NCI-H1092 (cell line): ENCODE measurements around the gene KDELR3.

Source experiments
- DNase-seq: peaks from one replicate; lab custom pipeline; 2025; lab: John Stamatoyannopoulos, UW

KDELR3 gene

DNA sequence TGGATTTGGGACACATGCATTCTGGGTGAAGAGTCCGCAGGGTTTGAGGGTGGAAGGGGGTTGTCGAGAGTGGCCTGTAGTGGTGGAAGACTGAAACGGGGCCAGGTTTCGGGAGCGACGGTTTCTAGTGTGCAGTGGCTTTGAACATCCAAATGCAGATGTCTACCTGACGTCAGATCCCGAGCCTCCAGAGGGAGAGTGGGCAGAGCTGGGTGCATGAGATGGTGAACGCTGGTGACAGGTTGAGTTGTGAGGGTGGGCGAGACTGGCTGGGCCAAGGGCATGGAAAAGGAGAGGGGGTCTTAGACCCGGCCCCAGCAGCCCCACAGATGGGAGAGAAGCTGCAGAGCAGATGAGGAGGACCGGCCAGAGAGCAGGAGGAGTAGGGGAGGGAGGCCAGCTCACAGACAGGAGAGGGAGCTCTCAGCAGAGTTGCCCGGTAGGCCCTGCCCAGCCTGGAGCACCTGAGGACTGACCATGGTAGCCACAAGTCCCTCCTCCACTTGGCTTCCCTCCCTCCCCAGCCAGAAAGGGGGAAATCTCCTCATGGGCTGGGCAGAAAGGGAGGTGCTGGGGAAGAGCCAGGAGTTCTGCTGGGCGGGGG is 27.0 kb upstream of the KDELR3 start:
- DNase-seq, result no peak

DNA sequence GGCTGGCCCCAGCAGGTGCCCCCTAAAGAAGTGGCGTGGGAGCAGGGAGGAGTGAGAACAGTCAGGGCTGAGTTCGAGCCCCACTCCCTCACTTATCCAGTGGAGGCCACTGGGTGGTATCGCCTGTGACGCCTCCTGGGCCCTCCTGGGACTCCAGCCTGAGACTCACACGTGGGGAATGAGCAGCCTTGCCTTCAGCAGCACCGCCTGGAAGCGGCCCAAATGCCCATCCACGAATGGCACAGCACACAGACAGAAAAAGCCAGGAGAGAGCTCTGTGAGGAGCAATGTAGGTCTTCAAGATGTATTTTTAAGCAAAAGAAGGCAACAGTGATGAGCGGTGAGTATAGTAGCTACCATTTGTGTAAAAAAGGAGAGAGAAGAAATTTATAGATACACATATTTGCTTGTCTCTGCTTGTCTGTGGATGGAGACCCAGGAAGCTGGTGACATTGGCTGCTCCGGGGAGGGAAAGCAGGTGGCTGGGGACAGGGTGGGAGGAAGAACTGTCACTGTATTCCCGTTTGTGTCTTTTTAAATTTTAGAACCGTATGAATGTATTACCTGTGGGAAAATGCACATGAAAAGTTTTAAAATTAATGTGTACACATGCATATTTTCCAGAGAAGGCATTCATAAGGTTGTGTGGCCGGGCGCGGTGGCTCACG is 26.1 kb upstream of the KDELR3 start:
- DNase-seq, result no peak

DNA sequence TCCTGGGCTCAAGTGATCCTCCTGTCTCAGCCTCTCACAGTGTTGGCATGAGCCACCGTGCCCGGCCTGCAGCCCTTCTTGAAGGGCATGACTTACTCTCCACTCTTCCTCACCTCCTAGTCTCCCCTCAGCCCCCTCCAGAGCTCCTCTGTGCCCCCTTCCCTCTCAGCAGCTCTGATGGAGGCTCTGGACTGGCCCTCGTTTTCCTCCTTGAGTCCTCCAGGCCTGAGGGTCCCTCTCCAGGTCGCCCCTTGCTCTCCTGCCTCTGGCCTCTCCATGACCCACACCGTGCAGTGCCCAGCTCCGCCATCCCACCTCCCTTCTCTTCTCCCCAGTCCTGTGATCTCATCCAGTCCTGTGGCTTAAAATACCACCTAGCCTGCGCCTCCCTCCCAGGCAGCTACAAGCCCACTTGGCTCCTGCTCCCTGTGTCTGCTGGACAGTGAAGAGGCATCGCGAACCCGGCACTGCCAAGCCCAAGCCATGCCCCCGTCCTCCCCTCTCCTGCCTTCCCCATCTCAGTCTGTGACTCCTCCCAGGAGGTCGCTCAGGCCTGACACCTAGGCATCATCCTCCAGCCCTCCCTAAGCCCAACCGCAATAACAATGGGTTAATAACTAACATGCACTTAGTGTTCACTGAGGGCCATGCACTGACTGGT is 24.8 kb upstream of the KDELR3 start:
- DNase-seq, result no peak

DNA sequence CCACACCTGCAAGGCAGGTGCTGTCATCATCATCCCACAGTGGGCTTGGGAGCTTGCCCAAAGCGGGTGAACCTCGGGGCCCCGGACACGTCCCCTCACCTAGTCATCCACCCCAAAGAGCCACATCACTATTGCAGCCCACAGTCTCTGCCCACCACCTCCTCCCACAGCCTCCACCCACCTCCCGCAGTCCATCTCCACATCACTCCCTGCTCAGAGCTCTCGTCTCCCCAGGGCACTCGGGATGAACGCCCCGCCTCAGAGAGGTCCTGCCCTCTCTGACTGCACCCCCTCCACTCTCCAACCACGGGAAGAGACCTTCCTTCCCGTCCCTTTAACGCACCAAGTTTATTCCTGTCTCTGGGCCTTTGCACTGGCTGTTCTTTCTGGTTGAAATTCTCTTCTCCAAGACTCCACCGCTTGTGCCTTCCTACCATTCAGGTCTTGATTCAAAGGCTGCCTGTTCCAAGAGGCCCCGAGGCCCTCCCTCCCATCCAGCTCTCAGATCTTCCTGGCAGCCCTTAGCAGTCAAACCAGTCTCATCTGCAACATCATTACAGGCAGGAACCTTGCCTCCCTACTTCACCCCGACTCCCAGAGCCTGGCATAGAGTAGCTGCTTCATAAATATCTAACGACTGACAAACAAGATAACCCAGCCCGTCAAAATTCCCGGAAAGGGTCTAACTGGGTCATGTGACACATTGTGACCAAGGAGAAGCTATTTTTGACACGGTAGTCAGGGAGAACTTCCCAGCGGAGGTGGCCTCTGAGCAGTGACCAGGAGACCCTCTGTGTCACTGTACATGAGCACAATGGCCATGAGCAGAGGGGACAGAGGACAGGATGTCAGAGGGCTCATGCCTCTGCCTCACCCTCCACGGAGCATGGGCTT is 24.0 kb upstream of the KDELR3 start:
- DNase-seq, result no peak

DNA sequence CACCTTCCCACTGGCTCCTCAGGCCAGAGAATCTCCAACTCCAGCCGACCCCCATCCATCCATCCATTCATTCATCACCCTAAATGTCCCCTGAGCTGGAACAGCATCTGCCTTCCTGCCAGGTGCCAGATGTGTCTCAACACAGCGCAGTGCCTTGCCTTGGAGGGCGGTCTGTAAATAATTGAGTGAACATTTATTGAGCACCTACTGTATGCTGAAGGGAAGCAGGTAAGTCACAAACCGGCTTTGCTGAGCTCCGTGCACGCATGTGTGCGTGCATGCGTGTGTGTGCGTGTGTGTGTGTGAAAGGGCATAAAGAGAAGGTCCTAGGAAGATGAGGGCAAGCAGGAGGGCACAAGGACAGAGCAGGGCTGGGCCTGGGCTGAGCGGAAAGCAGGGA is 23.1 kb upstream of the KDELR3 start:
- DNase-seq, result no peak

DNA sequence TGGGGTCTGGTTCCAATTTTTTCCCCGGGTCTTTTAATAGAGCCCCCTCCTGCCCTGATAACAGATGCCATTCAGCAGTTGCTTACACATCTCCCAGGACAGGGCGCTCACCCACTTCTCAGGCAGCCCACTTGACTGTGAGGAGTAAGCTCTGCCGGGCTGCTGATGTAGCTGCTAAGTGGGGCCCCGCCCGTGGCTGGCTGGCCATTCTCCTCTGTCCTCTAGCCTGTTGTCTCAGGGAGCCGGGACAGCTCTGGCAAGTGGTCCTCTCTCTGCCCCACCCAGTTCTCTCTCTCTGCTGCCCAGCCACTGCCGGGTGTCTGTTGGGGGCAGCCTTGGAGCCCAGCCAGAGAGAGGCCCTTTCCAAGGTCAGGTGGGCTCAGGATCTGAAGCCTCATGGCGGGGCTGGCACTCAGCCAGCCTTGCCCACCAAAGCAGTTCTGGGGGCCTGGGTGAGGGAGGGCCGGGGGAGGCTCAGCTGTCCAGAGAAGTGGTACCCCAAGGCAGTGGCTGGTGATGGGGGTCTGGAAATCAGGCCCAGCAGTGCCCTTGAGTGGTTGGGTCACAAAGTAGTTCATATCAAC is 21.8 kb upstream of the KDELR3 start:
- no peak for DNase-seq

DNA sequence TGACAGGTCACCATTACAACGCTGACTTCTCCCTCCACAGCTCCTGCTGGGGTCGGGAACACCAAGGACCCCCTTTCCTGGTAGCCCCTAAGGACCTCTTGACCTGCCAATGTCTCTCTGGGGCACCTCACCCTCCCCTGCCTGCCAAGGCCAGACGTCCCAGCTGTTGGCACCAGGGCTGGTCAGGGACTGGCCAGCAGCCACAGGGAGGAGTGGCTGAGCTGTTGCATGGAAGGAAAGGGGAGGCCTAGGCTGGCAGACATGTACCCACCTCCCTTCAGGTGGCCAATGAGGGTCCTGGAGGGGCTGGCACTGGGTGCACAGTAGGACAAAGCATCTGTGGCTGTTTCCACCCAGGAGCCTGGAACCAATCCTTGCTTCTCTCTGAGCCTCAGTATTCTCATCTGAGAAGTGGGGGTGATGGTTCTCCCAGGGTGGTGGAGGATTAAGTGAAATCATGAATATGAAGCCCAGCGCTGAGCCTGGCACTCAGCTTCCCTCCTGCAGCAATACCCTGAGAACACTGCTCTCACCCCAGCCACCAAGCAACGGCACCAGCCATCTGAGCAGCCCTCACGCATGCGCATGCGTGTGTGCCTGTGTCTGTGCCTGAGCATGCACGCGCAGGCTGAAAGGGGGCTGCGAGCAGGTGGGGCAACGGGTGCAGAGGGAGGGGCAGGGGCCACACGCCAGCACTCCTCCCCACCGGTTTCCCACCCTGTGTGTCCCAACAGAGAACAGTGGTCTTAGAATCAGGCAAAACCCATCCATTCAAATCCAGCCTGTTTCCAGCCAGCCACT is 18.8 kb upstream of the KDELR3 start:
- DNase-seq, result no peak

DNA sequence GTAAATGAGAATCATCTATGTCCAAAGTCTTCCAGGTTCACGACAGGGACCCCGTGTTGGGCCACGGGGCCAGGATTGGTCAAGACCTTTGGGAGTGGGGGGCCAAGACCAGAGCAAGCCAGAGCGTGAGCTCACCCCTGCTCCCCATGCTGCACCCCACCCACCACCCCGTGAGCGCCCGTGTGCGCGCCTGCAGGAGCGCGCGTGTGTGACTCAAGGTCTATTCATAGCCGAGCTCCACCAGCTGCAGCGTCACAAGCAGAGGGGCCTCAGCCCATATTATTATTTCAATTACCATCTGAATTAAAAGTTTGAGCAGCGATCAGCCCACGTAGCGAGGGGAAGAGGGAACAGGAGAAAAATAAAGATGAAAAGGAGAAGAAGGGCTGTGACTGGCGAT is 18.1 kb upstream of the KDELR3 start:
- no peak for DNase-seq

DNA sequence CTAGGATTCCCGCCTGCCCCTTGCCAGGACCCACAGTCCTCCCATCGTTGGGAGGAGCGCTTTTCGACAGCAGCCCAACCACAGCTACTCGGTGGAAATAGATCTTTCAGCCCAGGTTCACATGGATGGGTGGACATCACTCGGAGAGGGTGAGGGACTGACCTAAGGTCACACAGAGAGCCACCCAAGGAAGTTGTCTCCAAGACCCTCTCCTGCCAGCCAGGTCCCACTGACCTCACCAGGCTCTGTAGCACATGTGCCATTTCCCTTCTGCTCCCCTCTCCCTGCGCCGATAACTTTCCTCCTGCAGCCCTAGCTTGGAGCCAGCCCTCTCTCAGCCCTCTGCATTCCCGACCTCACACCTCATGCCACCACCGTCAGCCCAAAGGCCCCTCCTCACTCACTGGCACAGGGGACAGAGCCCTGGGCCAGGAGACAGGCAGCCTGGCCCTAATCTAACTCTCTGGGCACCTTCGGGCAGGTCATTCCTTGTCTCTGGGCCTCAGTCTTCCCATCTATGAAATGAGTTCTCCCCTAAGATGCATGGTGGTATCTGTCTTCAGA is 17.6 kb upstream of the KDELR3 start:
- DNase-seq, result no peak

DNA sequence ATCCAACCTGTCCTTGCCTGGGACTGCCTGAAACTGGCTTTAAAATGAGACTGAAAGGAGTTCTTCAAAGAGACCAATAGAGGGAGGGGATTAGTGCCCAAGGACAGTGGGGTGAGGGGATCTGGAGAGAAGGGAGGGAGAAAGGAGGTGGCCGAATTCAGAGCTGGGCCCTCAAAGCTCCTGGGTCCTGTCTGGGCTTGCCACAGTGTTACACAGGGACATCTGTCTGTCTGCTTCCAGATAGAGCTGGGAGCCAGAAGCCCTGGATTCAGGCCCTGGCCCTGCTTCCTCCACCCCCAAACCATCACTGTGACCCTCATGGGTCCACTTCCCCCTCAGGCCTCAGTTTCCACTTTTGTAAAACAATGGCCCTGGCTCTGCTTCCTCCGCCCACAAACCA is 16.5 kb upstream of the KDELR3 start:
- DNase-seq, result no peak

DNA sequence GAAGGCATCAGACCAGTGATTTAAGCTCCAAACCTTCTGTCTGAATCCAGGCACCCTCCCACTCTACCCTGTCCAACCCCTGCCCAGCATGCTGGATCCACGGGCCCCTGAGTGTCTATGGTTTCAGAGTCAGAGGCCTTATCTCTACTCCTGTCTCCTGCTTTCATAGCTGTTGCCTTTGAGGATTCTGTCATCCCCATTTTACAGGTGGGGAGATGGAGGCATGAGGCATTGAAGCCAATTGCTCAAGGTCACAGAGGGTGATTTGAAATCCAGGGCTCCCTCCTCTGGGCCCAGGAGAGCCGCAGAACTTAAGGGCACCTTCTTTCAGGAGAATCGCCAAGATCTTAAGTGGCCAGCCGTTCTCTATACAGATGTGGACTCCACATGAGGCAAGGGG is 16.0 kb upstream of the KDELR3 start:
- no peak for DNase-seq

DNA sequence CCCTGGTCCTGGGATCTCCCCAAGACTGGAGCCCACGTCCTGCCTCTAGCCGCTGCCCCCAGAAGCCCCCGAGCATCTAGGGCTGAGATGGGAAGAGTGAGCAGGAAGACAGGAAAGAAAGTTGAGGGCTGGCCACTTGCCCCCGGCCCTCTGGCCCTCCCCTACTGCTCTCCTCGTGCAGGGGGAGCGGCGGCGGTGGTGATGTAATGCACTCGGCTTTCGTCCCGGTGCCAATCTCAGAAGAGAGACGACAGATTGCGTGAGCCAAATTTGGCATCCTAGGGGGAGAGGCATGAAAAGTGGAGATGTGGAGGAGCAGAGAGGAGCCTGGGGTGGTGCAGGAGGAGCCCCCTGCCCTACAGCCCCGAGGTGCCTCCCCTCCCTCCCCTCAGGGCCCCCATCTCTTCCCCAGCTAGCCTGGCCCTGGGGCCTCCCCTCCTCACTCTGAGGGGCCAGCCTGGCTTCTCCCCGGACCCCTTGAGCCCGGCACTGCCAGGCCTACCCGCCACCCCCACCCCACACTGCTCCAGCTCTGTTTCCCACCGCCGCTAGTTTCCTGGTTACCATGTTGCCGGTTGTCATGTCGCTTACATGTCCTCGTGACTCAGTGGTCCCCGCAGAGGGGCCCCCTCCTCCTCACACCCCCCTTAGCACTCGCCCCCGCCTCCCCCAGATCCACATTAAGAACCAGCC is 15.4 kb upstream of the KDELR3 start:
- no peak for DNase-seq

DNA sequence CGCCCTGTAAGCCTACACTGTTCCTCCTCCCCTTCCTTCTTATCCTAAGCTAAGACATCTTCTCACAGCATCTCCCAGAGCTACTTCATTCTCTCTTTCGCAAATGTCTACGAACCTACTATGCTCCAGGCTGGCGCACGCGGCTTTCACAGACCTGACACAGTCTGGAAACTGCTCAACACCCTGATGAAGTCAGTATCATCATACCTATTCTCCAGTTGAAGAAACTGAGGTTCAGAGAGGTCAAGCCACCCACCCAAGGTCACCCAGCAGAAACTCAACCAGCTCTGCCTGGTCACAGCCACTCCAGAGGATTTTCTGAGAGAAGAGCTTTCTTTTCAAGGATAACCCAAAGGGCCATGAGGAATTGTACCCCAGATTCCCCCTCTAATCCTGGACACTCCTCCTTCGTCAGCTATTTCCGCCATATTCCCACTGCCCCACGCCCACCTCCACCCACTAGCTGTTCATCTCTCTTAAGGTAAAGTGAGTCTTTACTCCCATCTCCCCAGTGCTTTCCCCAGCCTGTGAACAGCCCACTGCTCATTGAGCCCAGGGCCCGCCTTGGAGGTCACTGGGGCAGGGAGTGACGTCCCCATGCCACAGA is 14.7 kb upstream of the KDELR3 start:
- DNase-seq, result no peak

DNA sequence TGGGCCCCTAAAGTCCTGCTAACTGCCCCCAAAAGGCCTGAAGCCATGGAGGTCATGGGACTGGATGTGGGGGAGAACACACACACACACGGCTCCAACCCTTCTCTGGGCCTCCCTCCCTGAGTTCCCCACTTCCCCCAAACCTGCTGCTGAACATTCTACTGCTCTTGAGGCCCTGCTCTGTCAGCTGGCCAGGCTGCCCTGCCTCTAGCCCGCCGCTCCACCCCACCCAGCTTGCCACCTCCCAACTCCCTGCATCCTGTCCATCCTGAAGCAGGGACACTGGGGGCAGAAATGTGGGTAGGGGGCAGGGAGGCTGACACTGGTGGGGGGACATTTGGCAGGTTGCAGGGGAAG is 13.9 kb upstream of the KDELR3 start:
- DNase-seq, result no peak

DNA sequence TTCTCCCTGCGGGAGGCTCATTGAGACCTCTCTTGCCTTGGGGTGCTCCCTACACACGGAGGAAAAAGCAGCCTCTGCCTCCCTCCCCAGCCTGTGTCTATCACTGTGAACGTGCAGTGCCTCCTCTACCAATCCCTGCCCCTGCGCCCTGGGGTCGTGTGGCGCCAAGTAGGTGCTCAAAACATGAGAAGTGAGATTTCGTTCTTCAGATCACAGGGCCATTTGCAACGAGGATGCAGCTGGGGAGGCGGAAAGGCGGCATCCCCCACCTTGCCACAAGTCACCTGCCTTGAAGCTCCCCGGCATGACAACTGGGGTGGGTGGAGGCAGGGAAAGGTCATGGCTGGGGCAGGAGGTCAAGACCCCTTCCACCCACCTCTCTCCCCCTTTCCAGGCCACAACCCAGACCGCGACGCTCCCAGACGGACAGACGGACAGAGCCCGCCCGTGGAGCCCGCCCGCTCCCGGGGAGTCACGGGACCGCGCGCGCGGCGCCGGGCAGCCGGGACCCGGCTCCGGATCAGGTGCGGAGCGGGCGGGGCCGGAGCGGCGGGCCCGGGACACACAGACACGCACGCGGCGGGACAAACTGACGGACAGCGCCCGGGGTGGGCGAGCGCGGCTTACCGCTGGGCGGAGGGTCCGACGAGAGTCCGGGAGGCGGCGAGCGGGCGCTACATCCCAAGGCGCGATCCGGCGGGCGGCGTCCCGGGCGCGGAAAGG is 13.4 kb upstream of the KDELR3 start:
- DNase-seq, result no peak

DNA sequence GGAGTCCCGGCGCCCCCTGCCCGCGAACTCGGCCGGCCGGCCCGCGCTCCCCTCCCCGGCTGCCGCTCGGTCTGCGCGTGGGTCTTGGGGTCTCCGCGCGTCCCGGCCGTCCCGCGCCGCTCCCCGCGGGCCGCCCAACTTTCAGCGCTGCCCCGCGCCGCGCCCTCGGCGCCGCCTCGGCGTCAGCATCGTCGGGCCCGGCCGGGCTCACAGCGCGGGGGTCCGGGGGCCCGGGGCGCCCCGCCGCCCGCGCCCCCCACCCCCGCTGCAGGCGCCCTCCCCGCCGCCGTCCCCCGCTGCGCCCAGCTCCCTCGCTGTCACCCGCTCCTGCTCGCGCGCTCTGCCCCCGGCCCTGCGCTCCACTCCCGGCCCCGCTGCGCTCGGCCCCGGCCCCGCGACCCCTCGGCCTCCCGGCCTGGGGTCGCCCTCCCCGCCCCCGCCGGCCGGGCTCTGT is 12.8 kb upstream of the KDELR3 start, which contains the start of gene KCNJ4:
KCNJ4 (minus strand) TSS at position 124 of the 454 bp plus-strand sequence. CDS start 27,067 bp downstream, outside the sequence.
- DNase-seq, result no peak

DNA sequence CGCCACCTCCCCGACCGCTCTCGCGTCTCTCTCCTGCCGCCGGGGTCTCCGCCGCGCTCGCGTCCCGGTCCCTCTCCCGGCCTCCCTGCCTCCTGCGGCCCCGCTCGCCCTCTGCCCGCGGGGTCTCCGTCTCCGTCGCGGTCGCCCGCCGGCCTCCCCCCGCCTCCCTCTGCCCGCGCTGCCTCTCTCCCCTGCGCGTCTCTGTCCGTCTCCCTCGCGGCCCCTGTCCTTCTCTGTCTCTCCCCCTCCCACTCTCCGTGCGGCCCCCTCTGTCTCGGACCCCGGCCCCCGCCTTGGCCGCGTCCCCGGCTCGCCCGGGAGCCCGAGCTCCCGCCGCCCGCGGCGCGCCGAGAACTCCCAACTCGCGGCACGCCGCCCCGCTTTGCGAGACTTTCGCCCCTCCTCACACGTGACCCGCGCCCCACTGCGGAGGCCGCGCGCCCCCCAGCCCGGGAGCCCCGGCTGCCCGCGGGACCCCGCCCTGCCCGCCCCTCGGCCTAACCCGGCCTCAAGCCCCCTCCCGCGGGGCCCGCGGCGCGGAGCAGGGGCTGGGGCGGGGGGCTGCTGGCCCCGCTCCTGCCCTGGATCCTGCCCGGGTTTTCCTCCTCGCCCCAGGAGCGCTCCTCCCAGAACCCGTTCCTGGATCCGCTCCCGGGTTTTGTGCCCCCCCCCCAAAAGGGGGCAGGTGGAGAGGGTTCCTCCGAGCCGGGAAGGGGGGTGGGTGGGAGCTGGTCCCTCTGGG is 12.2 kb upstream of the KDELR3 start:
- no peak for DNase-seq

DNA sequence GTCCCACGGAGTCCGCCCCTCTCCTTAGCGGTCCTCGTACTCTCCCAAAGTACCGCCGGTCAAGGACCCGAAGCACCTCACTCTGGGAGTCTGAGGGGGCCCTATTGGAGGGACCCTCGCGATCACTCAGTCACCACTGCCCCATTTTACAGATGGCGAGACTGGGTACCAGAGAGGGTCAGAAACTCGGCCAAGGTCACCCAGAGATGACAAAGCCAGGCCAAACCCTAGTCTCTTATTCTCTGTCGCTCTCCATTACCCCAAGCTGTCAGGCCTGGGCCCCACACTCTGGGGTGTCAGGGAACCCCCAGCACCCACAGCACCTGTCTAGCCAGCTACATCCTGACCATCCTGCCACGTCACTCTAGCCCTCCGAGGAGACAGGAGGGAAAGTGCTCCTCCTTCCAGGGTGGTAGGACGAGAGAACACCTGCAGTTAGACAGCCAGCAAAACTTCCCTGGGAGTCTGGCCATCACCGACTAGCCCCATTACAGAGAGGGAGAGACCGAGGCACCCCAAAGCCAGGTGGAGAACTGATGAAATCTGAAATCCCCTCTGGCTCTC is 11.5 kb upstream of the KDELR3 start:
- no peak for DNase-seq
